ENCODE results near the gene LRRN3.
A peak's percentile ranks its signal among the peaks of the same experiment; 100 is the strongest.

DNA sequence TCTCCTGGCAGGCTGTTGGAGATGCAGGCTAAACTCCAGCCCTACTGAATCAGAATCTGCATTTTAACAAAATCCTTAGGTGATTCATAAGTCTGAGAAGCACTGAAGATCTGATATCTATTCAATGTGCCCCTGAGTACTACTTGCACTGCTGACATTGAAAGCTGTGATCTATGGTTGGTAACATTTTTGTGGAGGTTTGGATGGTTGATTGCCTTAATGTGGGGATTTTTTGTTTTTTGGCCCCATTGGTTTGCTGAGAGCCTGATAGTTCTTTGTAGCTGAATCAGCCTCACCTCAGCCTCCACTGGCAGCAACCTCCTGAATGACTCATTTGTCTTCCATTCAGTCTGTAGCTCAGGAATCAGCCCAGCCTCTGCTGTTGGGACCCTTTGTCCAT is 14.7 kb upstream of the LRRN3 start:
- peak; percentile 78 for TF ChIP-seq JUND (IDR thresholded peaks at IDR 0.05)
- TF ChIP-seq, protein P1, sequence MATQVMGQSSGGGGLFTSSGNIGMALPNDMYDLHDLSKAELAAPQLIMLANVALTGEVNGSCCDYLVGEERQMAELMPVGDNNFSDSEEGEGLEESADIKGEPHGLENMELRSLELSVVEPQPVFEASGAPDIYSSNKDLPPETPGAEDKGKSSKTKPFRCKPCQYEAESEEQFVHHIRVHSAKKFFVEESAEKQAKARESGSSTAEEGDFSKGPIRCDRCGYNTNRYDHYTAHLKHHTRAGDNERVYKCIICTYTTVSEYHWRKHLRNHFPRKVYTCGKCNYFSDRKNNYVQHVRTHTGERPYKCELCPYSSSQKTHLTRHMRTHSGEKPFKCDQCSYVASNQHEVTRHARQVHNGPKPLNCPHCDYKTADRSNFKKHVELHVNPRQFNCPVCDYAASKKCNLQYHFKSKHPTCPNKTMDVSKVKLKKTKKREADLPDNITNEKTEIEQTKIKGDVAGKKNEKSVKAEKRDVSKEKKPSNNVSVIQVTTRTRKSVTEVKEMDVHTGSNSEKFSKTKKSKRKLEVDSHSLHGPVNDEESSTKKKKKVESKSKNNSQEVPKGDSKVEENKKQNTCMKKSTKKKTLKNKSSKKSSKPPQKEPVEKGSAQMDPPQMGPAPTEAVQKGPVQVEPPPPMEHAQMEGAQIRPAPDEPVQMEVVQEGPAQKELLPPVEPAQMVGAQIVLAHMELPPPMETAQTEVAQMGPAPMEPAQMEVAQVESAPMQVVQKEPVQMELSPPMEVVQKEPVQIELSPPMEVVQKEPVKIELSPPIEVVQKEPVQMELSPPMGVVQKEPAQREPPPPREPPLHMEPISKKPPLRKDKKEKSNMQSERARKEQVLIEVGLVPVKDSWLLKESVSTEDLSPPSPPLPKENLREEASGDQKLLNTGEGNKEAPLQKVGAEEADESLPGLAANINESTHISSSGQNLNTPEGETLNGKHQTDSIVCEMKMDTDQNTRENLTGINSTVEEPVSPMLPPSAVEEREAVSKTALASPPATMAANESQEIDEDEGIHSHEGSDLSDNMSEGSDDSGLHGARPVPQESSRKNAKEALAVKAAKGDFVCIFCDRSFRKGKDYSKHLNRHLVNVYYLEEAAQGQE (IDR thresholded peaks at IDR 0.05; ENCODE audit: low read depth, low read length) = no peak

All from SK-N-SH (cell line).